ENCODE data around the gene HSPBP1.

Gene HSPBP1

GRCh38 chr19:55259540-55260210 is 20.2 kb downstream of the HSPBP1 start:
- DNase-seq (ENCODE audit: low read depth) = no peak
- no peak for TF ChIP-seq CTCF (IDR thresholded peaks at IDR 0.05; ENCODE audit: control insufficient read depth, extremely low read depth, insufficient read depth)
- H3K4me3 ChIP-seq (ENCODE audit: low read depth, low read length) = peak overlapping the region; percentile 92

GRCh38 chr19:55258828-55259539 is 20.9 kb downstream of the HSPBP1 start, which contains the start of gene PPP6R1:
TSS of gene PPP6R1 (minus strand) at chr19:55259017. CDS start at chr19:55247103, 11,914 bp downstream.
- peak within 1 kb of the TSS; percentile 92 for H3K4me3 ChIP-seq (ENCODE audit: low read depth, low read length)
- no peak for TF ChIP-seq CTCF (IDR thresholded peaks at IDR 0.05; ENCODE audit: control insufficient read depth, extremely low read depth, insufficient read depth)
- peak; percentile 99 for DNase-seq (ENCODE audit: low read depth)

GRCh38 chr19:55258476-55258827 is 21.5 kb downstream of the HSPBP1 start:
- H3K4me3 ChIP-seq (ENCODE audit: low read depth, low read length) = peak overlapping the region; percentile 92
- TF ChIP-seq CTCF (IDR thresholded peaks at IDR 0.05; ENCODE audit: control insufficient read depth, extremely low read depth, insufficient read depth) = no peak
- DNase-seq (ENCODE audit: low read depth) = no peak

- peak overlapping the region; percentile 92 for H3K4me3 ChIP-seq (ENCODE audit: low read depth, low read length)
- DNase-seq (ENCODE audit: low read depth) = no peak
These were observed 22.2 kb downstream of the HSPBP1 start for GRCh38 chr19:55257461-55258420.

GRCh38 chr19:55256562-55257460 is 23.1 kb downstream of the HSPBP1 start:
- TF ChIP-seq CTCF (IDR thresholded peaks at IDR 0.05; ENCODE audit: control insufficient read depth, extremely low read depth, insufficient read depth) = no peak
- H3K4me3 ChIP-seq (ENCODE audit: low read depth, low read length) = peak overlapping the region; percentile 92
- no peak for DNase-seq (ENCODE audit: low read depth)

More at GRCh38 chr19:55257461-55258420, 22.2 kb downstream of the HSPBP1 start:
- TF ChIP-seq CTCF (IDR thresholded peaks at IDR 0.05; ENCODE audit: control insufficient read depth, extremely low read depth, insufficient read depth) = no peak

Measured in LNCaP clone FGC (cell line).